ENCODE measurements around the gene ZNF217.

DNA sequence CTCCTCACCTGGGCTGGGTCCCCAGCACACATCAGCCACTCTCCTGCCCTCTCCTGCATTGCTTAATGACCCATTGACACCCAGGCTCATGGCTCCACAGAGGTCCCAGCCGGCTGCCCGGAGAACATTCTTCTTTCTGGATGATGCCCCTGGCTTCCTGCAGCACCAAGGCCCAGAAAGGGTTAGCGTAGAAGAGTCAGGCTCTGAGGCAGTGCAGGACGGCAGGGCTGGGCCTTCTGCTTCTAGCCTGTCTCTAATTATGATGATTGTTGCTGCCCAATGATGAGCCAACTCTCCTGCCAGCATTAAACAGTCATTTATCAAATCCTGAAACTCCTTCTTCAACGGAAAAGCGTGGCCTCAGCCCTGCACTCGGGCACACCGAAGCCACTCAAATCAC lies 66.4 kb downstream of the ZNF217 start:
- TF ChIP-seq EP300 (IDR thresholded peaks at IDR 0.05) (no peak), POLR2A (IDR thresholded peaks at IDR 0.05) (no peak)

Data from upper lobe of left lung (tissue), 4 donors.